Naive thymus-derived CD4-positive, alpha-beta T cell (primary cell): ENCODE data around the gene DUSP8. TPM values are rescaled to one million over a fixed set of nuclear protein-coding genes. Genes with fewer than 3 reads are reported as not detected.
A peak's percentile ranks its signal among the peaks of the same experiment; 100 is the strongest.

Experiments
- ATAC-seq: fragments of 150-1000 bp; cut with Tn5 transposase; 2 replicates; pipeline ENCODE4 v1.10.0; 2021; ENCODE audit warnings: mild to moderate bottlenecking, moderate library complexity
- CTCF ChIA-PET: fragments of 350-600 bp; sonication (Branson Sonifier 250); formaldehyde crosslinking; loops from one replicate; lab custom pipeline; 2021; ENCODE audit warnings: antibody characterized with exemption; lab: Charles Lee
- POLR2A ChIA-PET: fragments of 350-600 bp; sonication (Branson Sonifier 250); formaldehyde crosslinking; loops from one replicate; lab custom pipeline; 2021; ENCODE audit warnings: antibody characterized with exemption, inconsistent platforms; lab: Charles Lee
- DNase-seq, 9 donors: peaks; one replicate each; pipeline versions ENCODE4 v3.0.0 to v3.0.0-alpha.2; 2020 to 2022; ENCODE audit warnings: mixed read lengths in 1 of 9
- H3K27ac ChIP-seq: one replicate; pipeline ENCODE4 v1.7.0; 2013; ENCODE audit warnings: mild to moderate bottlenecking, low read depth, low read length, moderate library complexity
- H3K27me3 ChIP-seq, 2 donors: one replicate each; pipeline ENCODE4 v1.7.0; 2013; ENCODE audit warnings: low read length in 2 of 2, mild to moderate bottlenecking in 2 of 2, moderate library complexity in 2 of 2; ENCODE audit not compliant: control insufficient read depth in 2 of 2, insufficient read depth in 2 of 2
- H3K36me3 ChIP-seq, 3 experiments: 1 replicate in 2 of 3; 2 replicates in 1 of 3; pipeline ENCODE4 v1.7.0; 2013; ENCODE audit warnings: low read length in 3 of 3, mild to moderate bottlenecking in 3 of 3, moderate library complexity in 1 of 3; ENCODE audit not compliant: insufficient read depth in 3 of 3, control insufficient read depth in 2 of 3
- H3K4me1 ChIP-seq, 2 donors: one replicate each; pipeline ENCODE4 v1.7.0; 2013; ENCODE audit warnings: low read length in 2 of 2, mild to moderate bottlenecking in 2 of 2, moderate library complexity in 1 of 2; ENCODE audit not compliant: control insufficient read depth in 2 of 2, insufficient read depth in 2 of 2
- H3K4me3 ChIP-seq: 2 replicates; pipeline ENCODE4 v1.7.0; 2013; ENCODE audit warnings: mild to moderate bottlenecking, low read length
- H3K9me3 ChIP-seq, 3 experiments: 1 replicate in 2 of 3; 2 replicates in 1 of 3; pipeline ENCODE4 v1.7.0; 2013; ENCODE audit warnings: low read length in 3 of 3; ENCODE audit not compliant: control insufficient read depth in 2 of 3
- H3K27ac Mint-ChIP-seq, 9 donors: one replicate each; pipeline ENCODE4 v1.8.0; 2020 to 2022; ENCODE audit warnings: mixed read lengths in 9 of 9, mild to moderate bottlenecking in 8 of 9, moderate library complexity in 5 of 9, inconsistent platforms in 2 of 9
- H3K27me3 Mint-ChIP-seq, 5 donors: one replicate each; pipeline ENCODE4 v1.8.0; 2021 to 2022; ENCODE audit warnings: mixed read lengths in 5 of 5, mild to moderate bottlenecking in 1 of 5
- H3K36me3 Mint-ChIP-seq, 5 donors: one replicate each; pipeline ENCODE4 v1.8.0; 2020 to 2022; ENCODE audit warnings: mixed read lengths in 5 of 5, mild to moderate bottlenecking in 3 of 5, inconsistent platforms in 1 of 5
- H3K4me1 Mint-ChIP-seq, 7 donors: one replicate each; pipeline ENCODE4 v1.8.0; 2020 to 2022; ENCODE audit warnings: mixed read lengths in 7 of 7, mild to moderate bottlenecking in 3 of 7, inconsistent platforms in 1 of 7
- H3K4me3 Mint-ChIP-seq, 10 donors: one replicate each; pipeline ENCODE4 v1.8.0; 2020 to 2022; ENCODE audit warnings: mild to moderate bottlenecking in 10 of 10, mixed read lengths in 10 of 10, moderate library complexity in 6 of 10, inconsistent platforms in 2 of 10
- H3K9me3 Mint-ChIP-seq, 11 donors: one replicate each; pipeline ENCODE4 v1.8.0; 2020 to 2022; ENCODE audit warnings: mixed read lengths in 11 of 11, mild to moderate bottlenecking in 4 of 11, inconsistent platforms in 1 of 11, moderate library complexity in 1 of 11
- intact Hi-C, 2 donors: fragments of 100-400 bp; cut with micrococcal nuclease; formaldehyde crosslinking; loops; one replicate each; pipeline ENCODE4 v1.15.1; 2023
- polyA plus RNA-seq, 2 donors: library from polyadenylated mRNA; unstranded; fragments of 300-500 nt; fragmentation: Illumina TruSeq; gene quantifications; one replicate each; pipeline ENCODE4 v1.2.3, GENCODE V29; 2021
- total RNA-seq, 6 experiments: library from RNA in 5 of 6; stranded (reverse) in 5 of 6; gene quantifications; 1 replicate in 5 of 6; 2 replicates in 1 of 6; pipeline ENCODE4 v1.2.3 and lab custom pipeline; 2021 to 2026

DUSP8 gene
- total and polyA plus RNA-seq, 7 experiments from 2014 or later = 0.22 to 79.3 (median 3.9) TPM

GRCh38 chr11:1565173-1565903 is 6.7 kb downstream of the DUSP8 start:
- intact Hi-C loops = no loop called here
- Histone ChIP-seq H3K4me3 (no peak overlapping the region), H3K4me1 (peaks cover 4 to 17% of the 10 kb centered on the region in 2 donors), H3K27me3 (no peaks in the 10 kb centered on the region), H3K9me3 (no peaks in the 10 kb centered on the region), H3K36me3 (peaks cover 0 to 33% (median 0%) of the 10 kb centered on the region in 3 experiments), H3K27ac (no peak overlapping the region)
- DNase-seq (no peak), ATAC-seq (no peak)
- CTCF ChIA-PET = interaction anchor here (2.0 kb wide), 1 partner anchor 9 kb away, joined by 9 read pairs; no protein-coding TSS in a partner anchor
- H3K36me3 Mint-ChIP-seq = peaks cover 0 to 4% (median 0%) of the 10 kb centered on the region in 5 donors
- POLR2A ChIA-PET = interaction anchor here (0.8 to 1.9 kb wide), 2 partner anchors 9 to 28 kb away, joined by 3 to 6 read pairs; no protein-coding TSS in a partner anchor
- peaks cover 0 to 8% (median 0%) of the 10 kb centered on the region in 5 donors for H3K27me3 Mint-ChIP-seq
- no peaks in the 10 kb centered on the region for H3K9me3 Mint-ChIP-seq
- no peak overlapping the region for H3K4me3 Mint-ChIP-seq
- H3K4me1 Mint-ChIP-seq = peaks cover 0 to 13% (median 5%) of the 10 kb centered on the region in 7 donors
- H3K27ac Mint-ChIP-seq = peak overlapping the region in 1 of 9 donors; percentile 48

DNA sequence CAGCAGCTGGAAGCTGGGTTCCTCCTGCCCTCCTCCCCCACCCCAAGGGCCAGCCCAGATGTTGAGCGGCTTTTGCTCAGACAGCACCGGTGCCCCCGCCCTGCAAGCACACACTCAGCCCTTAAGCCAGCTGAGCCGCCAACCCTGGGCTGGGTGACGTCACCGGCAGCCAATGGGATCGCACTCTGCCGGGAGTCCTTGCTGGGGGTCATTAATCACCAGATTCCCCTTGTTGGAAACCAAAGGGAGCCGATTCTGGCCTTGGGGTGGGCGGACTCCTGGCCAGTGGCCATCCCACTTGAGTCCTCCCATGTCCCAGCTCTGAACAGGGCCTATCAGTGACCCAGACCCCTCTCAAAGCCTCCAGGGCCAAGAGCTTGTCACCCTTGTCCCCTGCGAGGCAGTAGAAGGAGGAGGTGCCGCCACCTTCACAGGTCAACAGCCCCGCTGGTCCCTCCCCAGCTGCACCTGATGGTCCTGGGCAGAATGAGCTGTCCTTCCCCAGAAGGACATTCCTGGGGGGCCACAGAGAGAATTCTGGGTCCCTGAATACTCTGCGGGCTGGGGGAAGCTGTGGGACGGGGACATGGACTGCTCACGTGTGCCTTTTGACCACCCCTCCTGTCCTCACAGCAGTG is 7.4 kb downstream of the DUSP8 start:
- H3K27me3 ChIP-seq = no peaks in the 10 kb centered on the region
- Mint-ChIP-seq H3K4me3 (no peak overlapping the region), H3K9me3 (no peaks in the 10 kb centered on the region), H3K36me3 (peaks cover 0 to 4% (median 0%) of the 10 kb centered on the region in 5 donors), H3K27me3 (peaks cover 0 to 2% (median 0%) of the 10 kb centered on the region in 5 donors), H3K4me1 (peaks cover 0 to 10% (median 5%) of the 10 kb centered on the region in 7 donors), H3K27ac (peak overlapping the region in 1 of 9 donors; percentile 48)
- peaks cover 0 to 13% of the 10 kb centered on the region in 2 donors for H3K4me1 ChIP-seq
- CTCF ChIA-PET = interaction anchor here (2.0 kb wide), 1 partner anchor 9 kb away, joined by 9 read pairs; no protein-coding TSS in a partner anchor
- intact Hi-C loops = no loop called here
- no peaks in the 10 kb centered on the region for H3K9me3 ChIP-seq
- ATAC-seq = peak; percentile 6
- H3K36me3 ChIP-seq = peaks cover 0 to 33% (median 0%) of the 10 kb centered on the region in 3 experiments
- no peak overlapping the region for H3K4me3 ChIP-seq
- POLR2A ChIA-PET = interaction anchor here (0.6 to 1.9 kb wide), 2 partner anchors 27 to 752 kb away, joined by 3 to 6 read pairs; no protein-coding TSS in a partner anchor
- H3K27ac ChIP-seq = no peak overlapping the region
- no peak for DNase-seq

DNA sequence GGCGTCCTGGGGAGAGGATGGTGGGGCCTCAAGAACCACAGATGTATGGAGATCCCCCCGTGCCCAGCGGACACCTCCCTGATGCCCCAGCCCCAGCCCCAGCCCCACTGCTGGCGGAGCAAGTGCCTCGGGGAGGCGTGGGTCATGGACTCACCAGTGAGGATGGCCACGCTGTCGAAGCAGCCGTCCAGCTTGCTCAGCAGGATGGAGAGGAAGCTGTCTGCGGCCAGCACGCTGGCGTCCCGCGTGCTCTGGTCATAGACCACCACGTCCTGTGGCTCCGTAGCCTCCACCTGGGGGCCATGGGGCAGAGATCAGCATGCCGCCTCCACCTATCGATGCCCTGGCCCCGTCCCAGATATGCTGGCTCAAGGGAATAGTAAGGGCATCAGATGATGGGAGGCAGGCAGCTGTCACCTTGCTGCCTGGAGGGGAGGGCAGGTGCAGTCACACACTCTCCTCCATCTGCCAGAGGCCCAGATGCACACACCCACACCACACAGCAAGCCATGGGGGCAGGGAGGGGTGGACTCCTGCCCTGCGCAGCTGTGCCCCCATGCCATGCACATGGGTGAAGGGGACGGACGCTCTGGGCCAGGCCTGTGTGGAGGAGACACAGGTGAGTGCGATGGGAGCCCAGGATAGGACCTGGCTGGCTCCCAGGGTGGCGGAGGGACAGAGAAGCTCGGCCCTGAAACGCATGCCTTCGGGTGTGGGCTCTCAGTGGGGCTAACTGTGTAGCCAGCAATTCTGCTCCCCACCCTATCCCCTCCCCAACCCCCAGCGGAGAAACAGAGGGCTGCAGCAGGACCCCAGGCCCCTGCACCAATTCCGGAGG is 8.2 kb downstream of the DUSP8 start:
- ChIA-PET POLR2A (interaction anchor here (0.6 to 0.9 kb wide), 2 partner anchors 10 to 751 kb away, joined by 3 read pairs; no protein-coding TSS in a partner anchor), CTCF (interaction anchor here (2.0 kb wide), 1 partner anchor 10 kb away, joined by 9 read pairs; no protein-coding TSS in a partner anchor)
- Histone ChIP-seq H3K27ac (no peak overlapping the region), H3K4me3 (no peak overlapping the region), H3K4me1 (peaks cover 0 to 13% of the 10 kb centered on the region in 2 donors), H3K9me3 (no peaks in the 10 kb centered on the region), H3K27me3 (no peaks in the 10 kb centered on the region), H3K36me3 (peaks cover 0 to 33% (median 0%) of the 10 kb centered on the region in 3 experiments)
- no peak overlapping the region for H3K27ac Mint-ChIP-seq
- H3K9me3 Mint-ChIP-seq = no peaks in the 10 kb centered on the region
- peaks cover 0 to 4% (median 0%) of the 10 kb centered on the region in 5 donors for H3K36me3 Mint-ChIP-seq
- no peak for ATAC-seq
- H3K27me3 Mint-ChIP-seq = no peaks in the 10 kb centered on the region
- H3K4me1 Mint-ChIP-seq = peaks cover 0 to 5% (median 0%) of the 10 kb centered on the region in 7 donors
- DNase-seq = peak in 1 of 9 donors; percentile 11
- H3K4me3 Mint-ChIP-seq = no peak overlapping the region
- intact Hi-C loops = no loop called here

GRCh38 chr11:1563149-1563638 is 8.9 kb downstream of the DUSP8 start:
- Mint-ChIP-seq H3K4me3 (no peak overlapping the region), H3K9me3 (no peaks in the 10 kb centered on the region), H3K27ac (no peak overlapping the region), H3K36me3 (peaks cover 0 to 4% (median 0%) of the 10 kb centered on the region in 5 donors), H3K27me3 (no peaks in the 10 kb centered on the region), H3K4me1 (peaks cover 0 to 5% (median 0%) of the 10 kb centered on the region in 7 donors)
- CTCF ChIA-PET = no interaction called here
- no peak for DNase-seq
- Histone ChIP-seq H3K4me3 (no peak overlapping the region), H3K4me1 (peaks cover 0 to 7% of the 10 kb centered on the region in 2 donors), H3K36me3 (peaks cover 0 to 39% (median 0%) of the 10 kb centered on the region in 3 experiments), H3K27ac (no peak overlapping the region), H3K9me3 (no peaks in the 10 kb centered on the region), H3K27me3 (no peaks in the 10 kb centered on the region)
- POLR2A ChIA-PET = interaction anchor here (0.9 kb wide), 1 partner anchor 10 kb away, joined by 3 read pairs; no protein-coding TSS in a partner anchor
- ATAC-seq = no peak
- intact Hi-C loops = no loop called here

- POLR2A ChIA-PET = interaction anchor here (0.9 kb wide), 1 partner anchor 11 kb away, joined by 3 read pairs; no protein-coding TSS in a partner anchor
- Histone ChIP-seq H3K27ac (no peak overlapping the region), H3K9me3 (no peaks in the 10 kb centered on the region), H3K27me3 (no peaks in the 10 kb centered on the region), H3K36me3 (peaks cover 0 to 43% (median 0%) of the 10 kb centered on the region in 3 experiments), H3K4me1 (peaks cover 0 to 1% of the 10 kb centered on the region in 2 donors), H3K4me3 (no peak overlapping the region)
- Mint-ChIP-seq H3K27me3 (no peaks in the 10 kb centered on the region), H3K36me3 (peaks cover 0 to 4% (median 0%) of the 10 kb centered on the region in 5 donors), H3K9me3 (no peaks in the 10 kb centered on the region), H3K27ac (no peak overlapping the region), H3K4me3 (no peak overlapping the region), H3K4me1 (peaks cover 0 to 5% (median 0%) of the 10 kb centered on the region in 7 donors)
- intact Hi-C loops = no loop called here
- CTCF ChIA-PET = no interaction called here
- ATAC-seq = no peak
- no peak for DNase-seq
These were observed 9.5 kb downstream of the DUSP8 start for GRCh38 chr11:1562469-1563148.
